Ishikawa (cell line): ENCODE results near the gene SLC17A7.
A peak's percentile ranks its signal among the peaks of the same experiment; 100 is the strongest.

Experiments
- CEBPB ChIP-seq: IDR thresholded peaks from 2 replicates; pipeline ENCODE4 v1.6.1; 2012
- CREB1 ChIP-seq: IDR thresholded peaks from 2 replicates; pipeline ENCODE4 v1.6.1; 2012; ENCODE audit warnings: low read depth
- EGR1 ChIP-seq: IDR thresholded peaks from 2 replicates; pipeline ENCODE4 v1.6.1; 2012
- EP300 ChIP-seq: IDR thresholded peaks from 2 replicates; pipeline ENCODE4 v1.6.1; 2012; ENCODE audit warnings: borderline replicate concordance
- FOXM1 ChIP-seq: IDR thresholded peaks from 2 replicates; pipeline ENCODE4 v1.6.1; 2012; ENCODE audit warnings: low read depth, borderline replicate concordance
- NFIC ChIP-seq: IDR thresholded peaks from 2 replicates; pipeline ENCODE4 v1.6.1; 2012
- RAD21 ChIP-seq: IDR thresholded peaks from 2 replicates; pipeline ENCODE4 v1.6.1; 2012; ENCODE audit warnings: low read depth
- TAF1 ChIP-seq: IDR thresholded peaks from 2 replicates; pipeline ENCODE4 v1.6.1; 2012; ENCODE audit warnings: low read depth, mild to moderate bottlenecking
- TCF12 ChIP-seq: IDR thresholded peaks from 2 replicates; pipeline ENCODE4 v1.6.1; 2012; ENCODE audit warnings: low read depth
- TEAD4 ChIP-seq: IDR thresholded peaks from 2 replicates; pipeline ENCODE4 v1.6.1; 2012
- YY1 ChIP-seq: IDR thresholded peaks from 2 replicates; pipeline ENCODE4 v1.6.1; 2012; ENCODE audit warnings: low read depth
- ZBTB7A ChIP-seq: IDR thresholded peaks from 2 replicates; pipeline ENCODE4 v1.6.1; 2012; ENCODE audit warnings: low read depth
- TF ChIP-seq, protein P1 (sequence below): IDR thresholded peaks from 2 replicates; pipeline ENCODE4 v1.6.1; 2012; ENCODE audit warnings: low read depth, mild to moderate bottlenecking
- TF ChIP-seq, protein P2 (sequence below): IDR thresholded peaks from 2 replicates; pipeline ENCODE4 v1.6.1; 2012
- TF ChIP-seq, protein P3 (sequence below): IDR thresholded peaks from 2 replicates; pipeline ENCODE4 v1.6.1; 2012

Gene SLC17A7

DNA sequence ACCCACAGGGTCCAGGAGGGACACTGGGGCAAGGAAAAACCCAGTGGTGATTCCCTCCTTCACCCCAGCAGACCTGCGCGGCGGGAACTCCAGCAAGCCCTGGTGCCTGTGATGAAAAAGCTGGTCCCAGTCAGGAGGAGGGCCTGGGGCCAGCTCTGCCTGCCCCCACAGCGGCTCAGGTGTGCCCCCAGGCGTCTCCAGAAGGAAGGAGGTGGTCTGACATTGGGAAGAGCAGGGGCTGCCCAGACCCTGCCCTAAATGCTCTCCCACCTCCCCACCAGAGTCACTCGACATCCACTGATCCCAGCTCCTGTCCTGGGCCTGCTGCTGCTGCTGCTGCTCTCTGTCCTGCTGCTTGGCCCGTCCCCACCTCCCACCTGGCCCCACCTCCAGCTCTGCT lies 24.2 kb downstream of the SLC17A7 start:
- no peak for TF ChIP-seq ZBTB7A
- no peak for TF ChIP-seq EGR1
- no peak for TF ChIP-seq TCF12
- 0 out of 2 replicates have a peak, but pooled peaks have one; percentile 21 for TF ChIP-seq RAD21
- no peak for TF ChIP-seq TAF1

DNA sequence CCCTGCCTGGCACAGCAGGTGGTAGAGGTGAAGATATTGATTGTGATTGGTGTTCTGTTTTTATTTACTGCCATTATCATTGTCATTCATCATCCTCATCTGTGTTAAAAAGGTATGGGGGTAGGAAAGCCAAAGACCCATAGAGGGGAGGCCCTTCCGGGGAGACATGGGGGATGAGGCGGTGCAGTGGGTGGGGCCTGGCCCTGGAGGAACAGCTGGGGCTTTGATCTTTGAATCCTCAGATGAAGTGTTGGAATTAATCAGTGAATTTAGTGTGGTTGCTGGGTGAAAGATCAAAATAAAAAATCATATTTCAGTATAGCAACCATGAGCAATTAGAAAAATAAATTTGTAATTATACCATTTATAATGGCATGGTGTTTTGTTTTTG lies 25.5 kb downstream of the SLC17A7 start:
- TF ChIP-seq TEAD4 (no peak), FOXM1 (no peak), ZBTB7A (no peak), TAF1 (no peak), TCF12 (no peak), EGR1 (no peak), CEBPB (no peak), EP300 (no peak), YY1 (no peak)
- TF ChIP-seq, protein P1, sequence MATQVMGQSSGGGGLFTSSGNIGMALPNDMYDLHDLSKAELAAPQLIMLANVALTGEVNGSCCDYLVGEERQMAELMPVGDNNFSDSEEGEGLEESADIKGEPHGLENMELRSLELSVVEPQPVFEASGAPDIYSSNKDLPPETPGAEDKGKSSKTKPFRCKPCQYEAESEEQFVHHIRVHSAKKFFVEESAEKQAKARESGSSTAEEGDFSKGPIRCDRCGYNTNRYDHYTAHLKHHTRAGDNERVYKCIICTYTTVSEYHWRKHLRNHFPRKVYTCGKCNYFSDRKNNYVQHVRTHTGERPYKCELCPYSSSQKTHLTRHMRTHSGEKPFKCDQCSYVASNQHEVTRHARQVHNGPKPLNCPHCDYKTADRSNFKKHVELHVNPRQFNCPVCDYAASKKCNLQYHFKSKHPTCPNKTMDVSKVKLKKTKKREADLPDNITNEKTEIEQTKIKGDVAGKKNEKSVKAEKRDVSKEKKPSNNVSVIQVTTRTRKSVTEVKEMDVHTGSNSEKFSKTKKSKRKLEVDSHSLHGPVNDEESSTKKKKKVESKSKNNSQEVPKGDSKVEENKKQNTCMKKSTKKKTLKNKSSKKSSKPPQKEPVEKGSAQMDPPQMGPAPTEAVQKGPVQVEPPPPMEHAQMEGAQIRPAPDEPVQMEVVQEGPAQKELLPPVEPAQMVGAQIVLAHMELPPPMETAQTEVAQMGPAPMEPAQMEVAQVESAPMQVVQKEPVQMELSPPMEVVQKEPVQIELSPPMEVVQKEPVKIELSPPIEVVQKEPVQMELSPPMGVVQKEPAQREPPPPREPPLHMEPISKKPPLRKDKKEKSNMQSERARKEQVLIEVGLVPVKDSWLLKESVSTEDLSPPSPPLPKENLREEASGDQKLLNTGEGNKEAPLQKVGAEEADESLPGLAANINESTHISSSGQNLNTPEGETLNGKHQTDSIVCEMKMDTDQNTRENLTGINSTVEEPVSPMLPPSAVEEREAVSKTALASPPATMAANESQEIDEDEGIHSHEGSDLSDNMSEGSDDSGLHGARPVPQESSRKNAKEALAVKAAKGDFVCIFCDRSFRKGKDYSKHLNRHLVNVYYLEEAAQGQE = no peak
- TF ChIP-seq, protein P2, sequence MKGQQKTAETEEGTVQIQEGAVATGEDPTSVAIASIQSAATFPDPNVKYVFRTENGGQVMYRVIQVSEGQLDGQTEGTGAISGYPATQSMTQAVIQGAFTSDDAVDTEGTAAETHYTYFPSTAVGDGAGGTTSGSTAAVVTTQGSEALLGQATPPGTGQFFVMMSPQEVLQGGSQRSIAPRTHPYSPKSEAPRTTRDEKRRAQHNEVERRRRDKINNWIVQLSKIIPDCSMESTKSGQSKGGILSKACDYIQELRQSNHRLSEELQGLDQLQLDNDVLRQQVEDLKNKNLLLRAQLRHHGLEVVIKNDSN = no peak
- TF ChIP-seq, protein P3, sequence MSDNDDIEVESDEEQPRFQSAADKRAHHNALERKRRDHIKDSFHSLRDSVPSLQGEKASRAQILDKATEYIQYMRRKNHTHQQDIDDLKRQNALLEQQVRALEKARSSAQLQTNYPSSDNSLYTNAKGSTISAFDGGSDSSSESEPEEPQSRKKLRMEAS = no peak

DNA sequence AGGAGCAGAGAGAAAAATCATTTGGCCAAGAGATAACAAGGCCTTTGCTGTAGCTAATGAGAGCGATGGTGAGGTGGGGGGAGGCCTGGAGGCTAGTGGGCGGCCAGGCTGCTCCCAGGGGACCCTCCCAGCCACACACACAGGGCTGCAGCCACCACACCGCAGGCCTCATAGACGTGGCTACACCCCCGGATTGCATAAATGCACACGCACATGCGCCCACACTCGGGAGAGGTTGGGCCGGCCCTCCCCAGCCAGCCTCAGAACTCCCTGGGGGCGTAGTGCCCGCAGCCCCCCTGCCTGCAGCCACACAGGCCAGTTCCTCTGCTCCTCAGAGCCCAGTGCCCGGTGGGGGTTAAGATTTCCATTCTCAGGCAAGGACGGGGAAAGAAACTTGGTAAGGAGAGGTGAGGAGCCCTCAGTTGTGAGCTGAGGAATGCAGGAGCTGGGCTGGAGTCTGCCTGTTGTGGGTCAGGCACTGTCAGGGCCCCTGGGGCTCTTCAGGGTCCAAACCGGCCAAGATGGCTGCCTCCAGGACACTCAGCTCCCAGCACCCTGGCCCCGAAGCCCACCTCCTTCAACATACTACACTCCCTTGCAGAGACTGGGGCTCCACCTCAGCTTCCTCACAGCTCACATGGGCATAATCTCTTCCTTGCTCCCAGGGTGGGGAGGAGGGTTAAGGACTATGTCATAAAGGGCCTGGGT lies 26.1 kb downstream of the SLC17A7 start:
- no peak for TF ChIP-seq NFIC
- TF ChIP-seq, protein P2 = no peak
- no peak for TF ChIP-seq YY1
- TF ChIP-seq TCF12 = no peak
- TF ChIP-seq RAD21 = no peak
- TF ChIP-seq, protein P3 = no peak
- TF ChIP-seq TEAD4 = no peak
- no peak for TF ChIP-seq CREB1
- TF ChIP-seq EP300 = no peak

DNA sequence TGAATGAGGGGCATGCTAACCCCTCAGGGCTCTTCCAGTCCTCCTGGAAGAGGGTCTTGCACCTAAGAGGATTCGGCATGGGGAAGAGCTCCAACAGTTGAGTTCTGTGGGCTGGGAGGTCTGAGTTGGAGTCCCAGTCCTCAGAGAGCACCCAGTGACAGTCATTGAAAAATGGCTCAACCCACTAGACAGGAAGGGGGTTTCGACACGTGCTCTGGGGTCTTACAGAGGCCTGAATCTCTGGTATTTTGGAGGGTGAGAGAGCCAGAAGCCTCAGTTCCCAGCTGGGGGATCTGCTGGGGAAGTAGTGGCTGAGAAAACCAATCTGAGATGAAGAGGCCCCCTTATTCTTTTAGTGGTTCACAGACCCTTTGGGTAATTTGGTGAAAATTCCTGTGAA lies 27.1 kb downstream of the SLC17A7 start:
- TF ChIP-seq TEAD4 (no peak), EP300 (no peak), TCF12 (no peak), RAD21 (no peak), FOXM1 (no peak), ZBTB7A (no peak), CEBPB (no peak), NFIC (no peak), EGR1 (no peak)
- TF ChIP-seq, protein P2 = no peak

DNA sequence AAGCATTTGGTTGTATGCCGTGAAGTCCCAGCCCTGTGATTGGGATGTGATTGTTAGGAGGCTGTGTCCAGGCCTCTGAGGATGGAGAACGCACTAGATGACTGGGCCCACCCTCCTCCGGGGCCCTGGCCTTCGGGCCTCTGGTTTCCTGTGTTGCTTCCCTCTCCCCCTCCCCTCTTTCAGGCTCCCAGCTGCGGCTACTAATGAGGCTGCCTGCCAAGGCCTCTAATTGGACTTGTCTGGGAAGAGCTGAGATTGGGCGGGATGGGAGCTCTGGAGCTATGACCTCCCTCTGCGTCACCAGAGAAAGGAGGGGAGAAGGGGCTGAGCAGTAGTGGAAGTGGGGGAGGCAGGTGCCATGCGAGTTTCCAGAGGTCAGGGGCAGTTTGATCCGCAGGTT lies 28.0 kb downstream of the SLC17A7 start:
- TF ChIP-seq EP300 (no peak), YY1 (no peak), TEAD4 (no peak), CEBPB (no peak), FOXM1 (no peak)
- TF ChIP-seq, protein P1 = no peak

DNA sequence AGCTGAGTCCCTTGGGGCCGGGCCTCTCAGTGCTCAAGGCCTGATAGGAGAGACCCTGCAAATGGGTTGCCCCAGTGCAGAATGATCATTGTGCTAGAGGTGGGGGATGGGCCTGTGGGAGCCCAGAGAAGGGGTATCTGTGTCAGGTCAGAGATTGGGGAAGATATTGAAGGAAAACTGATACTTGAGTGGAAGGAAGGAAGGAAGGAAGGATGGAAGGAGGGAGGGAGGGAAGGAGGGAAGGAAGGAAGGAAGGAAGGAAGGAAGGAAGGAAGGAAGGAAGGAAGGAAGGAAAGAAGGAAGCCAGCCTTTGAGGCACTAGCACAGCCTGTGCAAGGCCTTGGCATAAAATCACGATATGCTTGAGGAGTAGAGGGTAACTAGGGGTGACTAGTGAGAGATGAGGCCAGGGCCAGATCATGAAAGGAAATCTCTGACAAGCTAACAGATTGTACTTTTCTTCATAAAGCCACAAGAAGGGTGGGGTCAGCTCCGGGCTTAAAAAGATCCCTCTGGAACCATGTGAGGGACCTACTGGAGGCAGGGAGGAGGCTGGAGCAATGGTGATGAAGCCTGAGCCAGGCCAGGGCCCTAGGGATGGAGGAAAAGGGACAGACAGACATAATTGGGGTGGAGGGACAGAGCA lies 29.5 kb downstream of the SLC17A7 start:
- TF ChIP-seq EP300 (no peak), ZBTB7A (no peak)
